ENCODE measurements around the gene IRF6.
"Not testable (repeated sequence)": the region's sequence is repeated elsewhere in the genome, so short reads cannot be mapped to it uniquely, and the experiment has no call there.

IRF6 gene

DNA sequence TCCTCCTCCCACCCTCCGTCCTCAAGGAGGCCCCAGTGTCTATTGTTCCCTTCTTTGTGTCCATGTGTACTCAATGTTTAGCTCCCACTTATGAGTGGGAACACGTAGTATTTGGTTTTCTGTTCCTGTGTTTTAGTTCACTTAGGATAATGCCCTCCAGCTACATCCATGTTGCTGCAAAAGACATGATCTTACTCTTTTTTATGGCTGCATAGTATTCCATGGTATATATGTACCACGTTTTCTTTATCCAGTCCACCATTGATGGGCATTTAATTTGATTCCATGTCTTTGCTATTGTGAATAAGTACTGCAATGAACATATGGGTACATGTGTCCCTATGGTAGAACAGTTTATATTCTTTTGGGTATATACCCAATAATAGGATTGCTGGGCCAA lies 12.2 kb downstream of the IRF6 start:
- H3K18ac ChIP-seq (ENCODE audit: low read length); H3K23ac ChIP-seq (ENCODE audit: low read length); H3K79me2 ChIP-seq (ENCODE audit: control insufficient read depth, insufficient read depth, low read length); H3K4me2 ChIP-seq (ENCODE audit: low read length); H3K4ac ChIP-seq (ENCODE audit: low read depth, low read length); H3K79me1 ChIP-seq (ENCODE audit: low read length); H2BK120ac ChIP-seq (ENCODE audit: low read depth, low read length); H3K27me3 ChIP-seq (ENCODE audit: insufficient read depth, low read length, poor library complexity); DNase-seq; H4K5ac ChIP-seq (ENCODE audit: low read length); H3K4me1 ChIP-seq (ENCODE audit: control insufficient read depth, low read depth, low read length); H3K56ac ChIP-seq (ENCODE audit: low read length); H3K4me3 ChIP-seq (ENCODE audit: low read length); H2BK15ac ChIP-seq (replicated peaks; ENCODE audit: low read depth); H3K36me3 ChIP-seq (ENCODE audit: control insufficient read depth, insufficient read depth, low read length); H2AK5ac ChIP-seq (ENCODE audit: low read length); H4K8ac ChIP-seq (ENCODE audit: low read depth, low read length); H3K9ac ChIP-seq (ENCODE audit: low read length); H2BK5ac ChIP-seq (ENCODE audit: low read length); H3K27ac ChIP-seq (ENCODE audit: low read depth, low read length): not testable (repeated sequence)
- WGBS (ENCODE audit: extremely low coverage, insufficient coverage, low lambda C conversion rate): no CpG with 5 or more reads among the region's 3 CpGs

DNA sequence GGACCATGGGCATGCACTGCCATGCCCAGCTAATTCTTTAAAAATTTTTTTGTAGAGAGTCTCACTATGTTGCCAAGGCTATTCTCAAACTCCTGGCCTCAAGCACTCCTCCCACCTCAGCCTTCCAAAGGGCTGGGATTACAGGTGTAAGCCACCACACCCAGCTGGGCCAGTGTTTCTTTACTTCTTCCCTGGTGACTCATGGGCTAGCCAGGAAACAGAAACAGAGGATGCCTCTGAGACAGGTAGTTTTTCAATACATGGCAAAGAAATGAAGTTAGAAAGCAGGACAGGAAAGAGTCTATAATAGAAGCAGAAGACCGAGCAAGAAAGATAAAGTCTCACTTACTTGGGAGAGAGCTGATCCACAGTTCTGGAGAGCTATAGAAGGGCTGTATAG lies 14.0 kb downstream of the IRF6 start:
- no peak overlapping the region for H3K27ac ChIP-seq (ENCODE audit: low read depth, low read length)
- no peak overlapping the region for H3K4ac ChIP-seq (ENCODE audit: low read depth, low read length)
- H3K9ac ChIP-seq (ENCODE audit: low read length): no peak overlapping the region
- WGBS (ENCODE audit: extremely low coverage, insufficient coverage, low lambda C conversion rate): no CpG with 5 or more reads among the region's 1 CpG
- no peaks in the 10 kb centered on the region for H3K79me1 ChIP-seq (ENCODE audit: low read length)
- H3K36me3 ChIP-seq (ENCODE audit: control insufficient read depth, insufficient read depth, low read length): no peaks in the 10 kb centered on the region
- no peaks in the 10 kb centered on the region for H3K27me3 ChIP-seq (ENCODE audit: insufficient read depth, low read length, poor library complexity)
- H4K5ac ChIP-seq (ENCODE audit: low read length): no peak overlapping the region
- no peak overlapping the region for H3K4me2 ChIP-seq (ENCODE audit: low read length)
- no peak overlapping the region for H2BK5ac ChIP-seq (ENCODE audit: low read length)
- no peak overlapping the region for H3K4me3 ChIP-seq (ENCODE audit: low read length)
- no peak overlapping the region for H3K56ac ChIP-seq (ENCODE audit: low read length)
- no peak overlapping the region for H4K8ac ChIP-seq (ENCODE audit: low read depth, low read length)
- no peaks in the 10 kb centered on the region for H3K4me1 ChIP-seq (ENCODE audit: control insufficient read depth, low read depth, low read length)
- no peak overlapping the region for H2BK120ac ChIP-seq (ENCODE audit: low read depth, low read length)
- H2AK5ac ChIP-seq (ENCODE audit: low read length): no peak overlapping the region
- no peak for DNase-seq
- H2BK15ac ChIP-seq (replicated peaks; ENCODE audit: low read depth): no peak overlapping the region
- H3K18ac ChIP-seq (ENCODE audit: low read length): no peak overlapping the region
- no peak overlapping the region for H3K23ac ChIP-seq (ENCODE audit: low read length)
- no peaks in the 10 kb centered on the region for H3K79me2 ChIP-seq (ENCODE audit: control insufficient read depth, insufficient read depth, low read length)

DNA sequence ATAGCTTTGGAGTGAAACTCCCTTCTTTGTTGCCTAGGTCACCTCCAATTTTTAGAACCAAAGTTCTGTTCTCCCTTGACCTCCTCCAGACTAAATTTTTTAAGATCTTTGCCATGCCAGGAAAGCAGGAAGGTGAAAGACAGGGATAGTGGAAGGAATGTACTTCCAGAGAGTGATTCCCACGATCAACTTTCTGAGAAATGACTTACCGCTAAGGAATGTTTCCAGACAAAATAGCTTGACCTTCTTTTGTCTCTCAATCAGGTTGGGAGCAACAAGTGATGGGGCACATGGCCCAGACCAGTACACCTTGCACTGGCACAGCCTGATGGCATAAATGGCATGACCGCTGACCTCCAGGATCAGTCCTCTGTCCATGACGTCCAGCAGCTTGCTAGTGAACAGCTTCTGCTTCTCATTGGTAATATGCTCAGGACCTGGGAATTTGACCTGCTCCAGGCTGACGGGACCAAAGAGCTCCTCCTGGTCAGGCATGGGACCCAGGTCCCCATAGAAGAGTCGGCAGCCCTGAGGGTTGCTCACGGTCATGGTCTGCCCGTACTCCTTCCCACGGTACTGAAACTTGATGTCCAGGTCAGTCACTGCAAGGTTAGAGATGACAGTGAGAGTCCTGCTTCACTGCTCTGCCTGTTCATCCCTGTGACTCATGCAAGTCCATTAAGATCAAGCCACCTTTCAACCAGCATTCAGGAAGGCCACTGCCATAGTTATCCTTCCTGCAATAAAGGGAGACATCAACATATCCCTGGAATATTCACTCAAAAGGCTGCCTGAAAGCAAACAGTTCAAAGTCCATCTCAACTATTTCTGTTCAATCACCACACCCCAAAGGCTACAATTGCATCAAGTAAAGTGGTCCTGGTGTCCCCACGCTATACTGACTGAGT lies 15.4 kb downstream of the IRF6 start:
- Histone ChIP-seq H3K9ac (ENCODE audit: low read length) (no peak overlapping the region), H3K4me3 (ENCODE audit: low read length) (no peak overlapping the region), H3K79me1 (ENCODE audit: low read length) (no peaks in the 10 kb centered on the region), H3K36me3 (ENCODE audit: control insufficient read depth, insufficient read depth, low read length) (no peaks in the 10 kb centered on the region), H2BK120ac (ENCODE audit: low read depth, low read length) (no peak overlapping the region), H3K79me2 (ENCODE audit: control insufficient read depth, insufficient read depth, low read length) (no peaks in the 10 kb centered on the region), H3K4ac (ENCODE audit: low read depth, low read length) (no peak overlapping the region), H3K27me3 (ENCODE audit: insufficient read depth, low read length, poor library complexity) (no peaks in the 10 kb centered on the region), H3K23ac (ENCODE audit: low read length) (no peak overlapping the region), H2BK5ac (ENCODE audit: low read length) (no peak overlapping the region), H2AK5ac (ENCODE audit: low read length) (no peak overlapping the region), H2BK15ac (replicated peaks; ENCODE audit: low read depth) (no peak overlapping the region), H3K4me2 (ENCODE audit: low read length) (no peak overlapping the region), H3K27ac (ENCODE audit: low read depth, low read length) (no peak overlapping the region), H4K8ac (ENCODE audit: low read depth, low read length) (no peak overlapping the region), H4K5ac (ENCODE audit: low read length) (no peak overlapping the region), H3K56ac (ENCODE audit: low read length) (no peak overlapping the region), H3K18ac (ENCODE audit: low read length) (no peak overlapping the region), H3K4me1 (ENCODE audit: control insufficient read depth, low read depth, low read length) (no peaks in the 10 kb centered on the region)
- WGBS (ENCODE audit: extremely low coverage, insufficient coverage, low lambda C conversion rate): no CpG with 5 or more reads among the region's 10 CpGs
- peak; percentile 32 for DNase-seq

DNA sequence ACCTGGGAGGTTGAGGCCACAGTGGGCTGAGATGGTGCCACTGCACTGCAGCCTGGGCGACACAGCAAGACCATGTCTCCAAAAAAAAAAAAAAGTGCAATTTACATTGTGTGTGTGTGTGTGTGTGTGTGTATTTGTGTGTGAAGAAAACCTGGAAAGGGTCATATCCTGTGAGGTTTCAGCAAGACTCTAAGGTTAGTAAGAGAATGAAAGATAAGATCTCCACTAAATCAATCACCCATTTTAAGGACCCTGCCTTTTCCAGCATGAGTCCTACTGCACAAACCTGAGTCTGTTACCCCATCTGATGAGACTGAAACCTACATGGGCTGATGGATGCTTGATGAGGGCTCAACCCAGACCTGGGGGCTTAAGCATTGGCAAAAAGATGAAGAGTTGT lies 16.7 kb downstream of the IRF6 start:
- Histone ChIP-seq H4K8ac (ENCODE audit: low read depth, low read length) (no peak overlapping the region), H2BK5ac (ENCODE audit: low read length) (no peak overlapping the region), H2BK15ac (replicated peaks; ENCODE audit: low read depth) (no peak overlapping the region), H4K5ac (ENCODE audit: low read length) (no peak overlapping the region), H3K9ac (ENCODE audit: low read length) (no peak overlapping the region), H3K36me3 (ENCODE audit: control insufficient read depth, insufficient read depth, low read length) (no peaks in the 10 kb centered on the region), H3K4me3 (ENCODE audit: low read length) (no peak overlapping the region), H3K27me3 (ENCODE audit: insufficient read depth, low read length, poor library complexity) (no peaks in the 10 kb centered on the region), H3K56ac (ENCODE audit: low read length) (no peak overlapping the region), H3K27ac (ENCODE audit: low read depth, low read length) (no peak overlapping the region), H3K4me2 (ENCODE audit: low read length) (no peak overlapping the region), H3K79me1 (ENCODE audit: low read length) (no peaks in the 10 kb centered on the region), H3K18ac (ENCODE audit: low read length) (no peak overlapping the region), H2AK5ac (ENCODE audit: low read length) (no peak overlapping the region), H3K4me1 (ENCODE audit: control insufficient read depth, low read depth, low read length) (no peaks in the 10 kb centered on the region), H3K79me2 (ENCODE audit: control insufficient read depth, insufficient read depth, low read length) (no peaks in the 10 kb centered on the region), H3K23ac (ENCODE audit: low read length) (no peak overlapping the region), H2BK120ac (ENCODE audit: low read depth, low read length) (no peak overlapping the region), H3K4ac (ENCODE audit: low read depth, low read length) (no peak overlapping the region)
- no CpG with 5 or more reads among the region's 1 CpG for WGBS (ENCODE audit: extremely low coverage, insufficient coverage, low lambda C conversion rate)
- DNase-seq: no peak

DNA sequence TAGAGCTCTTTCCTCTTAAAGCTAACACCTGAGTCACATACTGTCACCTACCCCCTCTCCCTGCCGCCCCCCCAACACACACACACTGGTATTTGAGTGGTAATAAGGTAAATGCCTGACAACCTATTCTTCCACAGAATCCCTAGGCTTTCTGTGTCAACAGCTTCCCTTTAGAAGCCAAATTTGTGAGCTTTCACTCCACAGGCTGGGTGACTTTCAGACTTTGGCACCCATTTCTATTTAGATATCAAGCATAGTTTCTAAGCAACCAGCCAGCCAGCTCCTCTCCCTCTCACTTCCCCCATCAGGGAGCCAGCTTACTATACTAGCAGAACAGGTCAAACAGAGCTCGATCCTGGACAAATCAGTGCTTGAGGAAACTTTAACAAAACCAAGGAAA lies 18.4 kb downstream of the IRF6 start:
- Histone ChIP-seq H3K23ac (ENCODE audit: low read length) (no peak overlapping the region), H3K4me2 (ENCODE audit: low read length) (no peak overlapping the region), H2BK15ac (replicated peaks; ENCODE audit: low read depth) (no peak overlapping the region), H3K4ac (ENCODE audit: low read depth, low read length) (no peak overlapping the region), H3K27ac (ENCODE audit: low read depth, low read length) (no peak overlapping the region), H2AK5ac (ENCODE audit: low read length) (no peak overlapping the region), H3K9ac (ENCODE audit: low read length) (no peak overlapping the region), H3K79me1 (ENCODE audit: low read length) (peaks cover 4% of the 10 kb centered on the region), H3K4me3 (ENCODE audit: low read length) (no peak overlapping the region), H4K5ac (ENCODE audit: low read length) (no peak overlapping the region), H3K56ac (ENCODE audit: low read length) (no peak overlapping the region), H3K36me3 (ENCODE audit: control insufficient read depth, insufficient read depth, low read length) (no peaks in the 10 kb centered on the region), H2BK5ac (ENCODE audit: low read length) (no peak overlapping the region), H3K18ac (ENCODE audit: low read length) (no peak overlapping the region), H3K4me1 (ENCODE audit: control insufficient read depth, low read depth, low read length) (no peaks in the 10 kb centered on the region), H2BK120ac (ENCODE audit: low read depth, low read length) (no peak overlapping the region), H4K8ac (ENCODE audit: low read depth, low read length) (no peak overlapping the region), H3K79me2 (ENCODE audit: control insufficient read depth, insufficient read depth, low read length) (no peaks in the 10 kb centered on the region), H3K27me3 (ENCODE audit: insufficient read depth, low read length, poor library complexity) (no peaks in the 10 kb centered on the region)
- no peak for DNase-seq
- no CpG with 5 or more reads among the region's 2 CpGs for WGBS (ENCODE audit: extremely low coverage, insufficient coverage, low lambda C conversion rate)

DNA sequence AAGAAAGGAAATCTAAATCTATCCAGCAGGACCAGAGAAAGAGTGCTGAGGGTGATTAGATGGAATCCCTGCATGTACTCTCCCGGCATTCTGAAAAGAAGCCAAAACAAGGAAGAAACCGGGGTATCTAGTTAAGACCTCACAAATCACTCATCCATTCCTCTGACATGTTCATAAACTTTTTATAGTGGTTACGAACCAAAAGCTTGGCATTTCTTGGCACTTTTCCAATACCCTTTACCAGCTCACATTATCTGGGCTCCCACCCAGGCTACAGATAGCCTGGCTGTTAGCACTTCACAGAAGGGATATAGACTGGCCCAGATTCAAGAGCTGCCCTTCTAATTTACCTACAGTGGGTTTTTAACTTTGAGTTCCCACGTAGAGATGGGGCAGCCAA lies 19.8 kb downstream of the IRF6 start:
- Histone ChIP-seq H2BK15ac (replicated peaks; ENCODE audit: low read depth) (no peak overlapping the region), H2AK5ac (ENCODE audit: low read length) (no peak overlapping the region), H3K27me3 (ENCODE audit: insufficient read depth, low read length, poor library complexity) (no peaks in the 10 kb centered on the region), H3K4ac (ENCODE audit: low read depth, low read length) (no peak overlapping the region), H3K23ac (ENCODE audit: low read length) (no peak overlapping the region), H3K9ac (ENCODE audit: low read length) (no peak overlapping the region), H2BK120ac (ENCODE audit: low read depth, low read length) (no peak overlapping the region), H2BK5ac (ENCODE audit: low read length) (no peak overlapping the region), H3K79me1 (ENCODE audit: low read length) (peaks cover 4% of the 10 kb centered on the region), H3K36me3 (ENCODE audit: control insufficient read depth, insufficient read depth, low read length) (no peaks in the 10 kb centered on the region), H3K4me2 (ENCODE audit: low read length) (no peak overlapping the region), H4K5ac (ENCODE audit: low read length) (no peak overlapping the region), H3K27ac (ENCODE audit: low read depth, low read length) (no peak overlapping the region), H4K8ac (ENCODE audit: low read depth, low read length) (no peak overlapping the region), H3K4me3 (ENCODE audit: low read length) (no peak overlapping the region), H3K56ac (ENCODE audit: low read length) (no peak overlapping the region), H3K18ac (ENCODE audit: low read length) (no peak overlapping the region), H3K79me2 (ENCODE audit: control insufficient read depth, insufficient read depth, low read length) (no peaks in the 10 kb centered on the region), H3K4me1 (ENCODE audit: control insufficient read depth, low read depth, low read length) (no peaks in the 10 kb centered on the region)
- no CpG with 5 or more reads among the region's 4 CpGs for WGBS (ENCODE audit: extremely low coverage, insufficient coverage, low lambda C conversion rate)
- no peak for DNase-seq

Data from mesendoderm (in vitro differentiated cells).